ENCODE results near the gene NPHP1.

The NPHP1 gene

DNA sequence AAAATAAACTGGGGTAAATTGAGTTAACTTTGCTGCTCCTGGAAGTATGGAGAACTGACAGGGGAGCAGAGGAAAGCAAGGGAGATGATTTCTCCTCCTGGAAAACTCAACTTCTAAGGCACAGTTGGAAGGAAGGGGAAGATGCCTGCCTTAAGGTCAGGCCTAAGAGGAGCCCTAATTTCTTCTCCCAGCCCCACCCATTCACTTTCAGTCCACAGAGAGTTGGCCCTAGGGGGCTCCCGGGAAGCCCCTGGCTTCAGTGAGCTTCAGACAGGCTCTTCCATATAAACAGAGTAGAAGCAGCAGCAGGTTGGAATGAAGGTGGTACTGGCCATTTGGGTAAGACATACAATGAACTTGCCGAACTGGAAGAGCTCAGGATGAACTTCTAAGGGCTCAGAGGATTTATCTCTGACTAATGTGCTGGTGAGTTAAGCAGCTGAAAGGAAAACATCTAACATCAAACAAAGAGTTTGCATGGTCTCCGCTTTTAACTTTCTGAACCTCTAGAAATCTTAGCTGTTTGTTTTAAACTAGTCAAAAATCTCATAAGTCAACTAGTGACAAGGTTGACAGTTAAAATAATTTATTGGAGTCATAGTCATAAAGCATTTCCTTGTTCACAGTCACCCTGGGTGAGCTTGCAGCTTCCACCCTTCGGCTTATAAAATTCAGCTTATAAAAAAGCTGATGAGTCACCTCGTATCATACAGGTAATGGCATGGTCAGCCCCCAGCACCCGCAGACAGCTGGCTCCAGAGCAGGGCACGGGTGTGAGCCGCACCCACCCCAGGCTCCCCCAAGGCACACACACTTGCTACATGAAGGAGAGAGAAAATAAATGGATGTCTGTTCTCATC lies 99.0 kb downstream of the NPHP1 start:
- no peak for DNase-seq (ENCODE audit: low read depth)
- TF ChIP-seq, protein P1, sequence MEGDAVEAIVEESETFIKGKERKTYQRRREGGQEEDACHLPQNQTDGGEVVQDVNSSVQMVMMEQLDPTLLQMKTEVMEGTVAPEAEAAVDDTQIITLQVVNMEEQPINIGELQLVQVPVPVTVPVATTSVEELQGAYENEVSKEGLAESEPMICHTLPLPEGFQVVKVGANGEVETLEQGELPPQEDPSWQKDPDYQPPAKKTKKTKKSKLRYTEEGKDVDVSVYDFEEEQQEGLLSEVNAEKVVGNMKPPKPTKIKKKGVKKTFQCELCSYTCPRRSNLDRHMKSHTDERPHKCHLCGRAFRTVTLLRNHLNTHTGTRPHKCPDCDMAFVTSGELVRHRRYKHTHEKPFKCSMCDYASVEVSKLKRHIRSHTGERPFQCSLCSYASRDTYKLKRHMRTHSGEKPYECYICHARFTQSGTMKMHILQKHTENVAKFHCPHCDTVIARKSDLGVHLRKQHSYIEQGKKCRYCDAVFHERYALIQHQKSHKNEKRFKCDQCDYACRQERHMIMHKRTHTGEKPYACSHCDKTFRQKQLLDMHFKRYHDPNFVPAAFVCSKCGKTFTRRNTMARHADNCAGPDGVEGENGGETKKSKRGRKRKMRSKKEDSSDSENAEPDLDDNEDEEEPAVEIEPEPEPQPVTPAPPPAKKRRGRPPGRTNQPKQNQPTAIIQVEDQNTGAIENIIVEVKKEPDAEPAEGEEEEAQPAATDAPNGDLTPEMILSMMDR (IDR thresholded peaks at IDR 0.05; ENCODE audit: insufficient read depth, low read depth, low read length, missing control alignments) = no peak
- no peak overlapping the region for H3K4me3 ChIP-seq (ENCODE audit: low read depth, low read length)

DNA sequence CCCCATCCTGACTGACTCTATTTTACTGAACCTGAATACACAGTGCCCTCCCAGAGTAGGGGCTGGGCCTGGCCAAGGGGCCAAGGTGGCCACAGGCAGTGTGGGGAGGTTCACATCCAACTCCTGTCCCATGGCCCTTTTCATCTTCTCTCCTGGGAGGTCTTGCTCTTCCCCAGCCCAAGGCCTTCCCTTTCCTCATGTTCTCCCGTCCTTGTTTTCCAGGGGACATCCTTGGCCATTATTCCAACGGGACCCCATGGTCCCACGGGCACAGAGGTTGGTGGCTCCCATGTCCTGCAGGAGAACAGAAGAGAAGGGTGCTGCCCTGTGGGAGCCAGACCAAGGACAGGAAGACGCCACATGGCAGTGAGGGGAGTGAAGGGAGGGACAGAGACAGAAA lies 99.6 kb downstream of the NPHP1 start:
- TF ChIP-seq, protein P1 (IDR thresholded peaks at IDR 0.05; ENCODE audit: insufficient read depth, low read depth, low read length, missing control alignments) = no peak
- no peak for DNase-seq (ENCODE audit: low read depth)
- H3K4me3 ChIP-seq (ENCODE audit: low read depth, low read length) = no peak overlapping the region

DNA sequence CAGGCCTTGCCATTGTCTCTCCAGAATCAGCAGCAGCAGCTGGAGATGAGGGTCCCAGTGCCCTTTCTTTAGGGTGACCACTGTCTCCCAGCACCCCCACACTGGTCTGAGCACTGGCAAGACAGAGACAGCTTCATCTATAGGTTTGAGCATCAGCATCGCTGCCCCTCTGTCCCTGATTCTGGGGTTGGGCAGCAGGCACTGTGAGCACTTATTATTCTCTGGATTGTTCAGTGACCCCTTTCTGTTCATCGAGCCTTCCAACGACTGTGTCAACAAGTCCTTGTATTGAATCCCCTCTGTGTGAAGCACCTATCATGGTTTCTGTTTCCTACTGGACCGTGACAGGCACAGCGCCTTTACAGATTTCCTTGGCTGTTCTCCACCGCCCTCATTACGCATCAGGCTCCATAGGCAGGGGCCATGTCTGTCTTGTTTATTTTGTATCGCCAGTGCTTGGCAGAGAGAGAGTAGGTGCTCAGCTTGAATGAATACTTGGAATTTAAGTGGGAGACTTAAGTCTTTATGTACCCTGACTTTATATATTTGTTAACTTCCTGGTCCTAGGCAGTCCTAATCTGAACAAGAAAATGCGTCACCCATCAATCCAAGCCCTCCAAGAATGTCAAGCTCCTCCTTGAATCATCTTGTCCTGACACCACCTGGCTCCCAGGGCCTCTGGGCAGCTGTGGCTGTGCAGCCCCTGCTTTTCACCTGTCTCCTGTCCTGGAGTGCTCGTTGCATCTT lies 100.6 kb downstream of the NPHP1 start:
- DNase-seq (ENCODE audit: low read depth) = no peak
- H3K4me3 ChIP-seq (ENCODE audit: low read depth, low read length) = no peak overlapping the region
- TF ChIP-seq, protein P1 (IDR thresholded peaks at IDR 0.05; ENCODE audit: insufficient read depth, low read depth, low read length, missing control alignments) = no peak

DNA sequence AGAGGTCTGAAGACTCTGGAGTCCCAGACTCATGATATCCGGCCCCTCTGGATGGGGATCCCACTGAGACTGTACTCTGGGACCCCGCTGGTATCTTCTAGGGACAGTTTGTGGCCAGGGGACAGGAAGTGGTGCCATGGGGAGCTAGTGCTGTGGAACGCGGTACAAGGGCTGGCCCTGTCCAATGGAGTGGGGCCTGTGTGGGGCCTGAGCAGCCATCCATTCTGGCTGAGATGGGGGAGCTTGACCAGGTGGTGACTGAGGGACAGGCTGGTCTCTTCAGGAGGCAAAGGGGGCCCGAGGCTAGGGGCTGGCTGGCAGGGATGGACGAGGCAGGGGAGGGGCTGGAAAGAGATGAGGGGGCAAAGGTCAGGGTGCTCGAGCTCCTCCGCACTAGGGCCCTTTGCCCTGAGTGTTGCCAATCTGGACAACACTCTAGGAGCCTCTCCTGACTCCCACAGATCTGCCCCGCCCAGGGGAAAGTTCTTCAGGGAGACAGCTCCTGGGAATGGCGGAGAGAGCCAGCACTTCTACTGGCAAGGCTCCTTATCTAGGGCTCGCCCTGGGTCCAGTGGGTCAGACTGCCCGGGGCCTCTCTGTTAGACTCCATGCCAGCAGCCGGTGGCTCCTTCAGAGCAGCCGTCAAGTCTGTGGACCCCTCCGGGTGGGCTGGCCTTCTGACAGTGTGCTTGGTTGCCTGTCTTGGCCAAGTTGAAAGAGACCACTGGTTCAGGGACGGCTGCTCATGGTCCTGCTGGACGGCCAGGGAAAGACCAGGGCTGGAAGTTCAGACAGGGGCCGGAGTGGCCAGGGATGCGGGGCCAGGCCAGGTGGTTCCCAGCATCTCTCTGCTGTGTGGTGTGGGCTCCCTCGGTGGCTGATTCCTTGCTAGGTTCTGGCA lies 101.5 kb downstream of the NPHP1 start:
- TF ChIP-seq, protein P1 (IDR thresholded peaks at IDR 0.05; ENCODE audit: insufficient read depth, low read depth, low read length, missing control alignments) = no peak
- no peak overlapping the region for H3K4me3 ChIP-seq (ENCODE audit: low read depth, low read length)
- DNase-seq (ENCODE audit: low read depth) = no peak

DNA sequence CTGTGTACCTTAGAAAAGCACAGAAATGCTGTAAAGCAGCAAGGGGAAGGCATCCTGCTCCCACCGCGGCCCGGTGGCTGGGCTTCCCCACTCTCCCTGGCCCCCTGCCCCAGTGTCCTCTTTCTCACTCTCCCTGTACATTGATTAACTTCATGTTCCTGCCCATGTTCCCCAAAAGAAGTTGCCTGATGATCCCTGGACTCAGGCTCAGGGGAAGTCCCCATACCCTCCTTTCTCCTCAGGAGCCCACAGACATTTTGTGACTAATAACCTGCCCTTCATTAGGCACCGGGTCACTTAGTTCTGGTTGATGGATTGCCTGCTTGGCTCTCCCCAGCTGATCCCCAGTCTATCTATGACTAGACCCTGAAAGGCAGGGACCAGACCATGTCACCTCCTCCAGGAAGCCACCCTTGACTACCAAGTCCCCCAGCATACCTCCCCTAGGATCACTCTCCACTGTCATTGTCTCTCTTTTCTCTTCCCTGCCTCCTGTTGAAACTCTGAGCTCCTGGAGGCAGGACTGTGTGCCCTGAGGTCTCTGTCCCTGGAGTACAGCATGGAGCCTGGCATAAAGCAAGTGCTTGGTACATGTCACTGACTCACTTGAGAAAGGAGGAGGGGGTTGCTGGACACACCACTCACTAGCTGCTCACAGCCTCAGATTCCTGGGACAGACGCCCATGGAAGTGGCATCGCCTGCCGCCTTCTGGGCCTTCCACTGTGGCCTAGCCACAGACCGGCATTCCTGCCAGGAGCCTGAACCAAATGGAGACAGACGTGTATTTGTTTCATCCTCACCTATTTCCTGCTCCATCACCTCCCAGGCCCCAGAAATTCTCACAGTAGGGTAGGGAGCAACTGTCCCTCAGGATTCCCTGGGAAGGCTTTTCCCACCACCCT lies 102.7 kb downstream of the NPHP1 start:
- TF ChIP-seq, protein P1 (IDR thresholded peaks at IDR 0.05; ENCODE audit: insufficient read depth, low read depth, low read length, missing control alignments) = no peak
- H3K4me3 ChIP-seq (ENCODE audit: low read depth, low read length) = no peak overlapping the region
- no peak for DNase-seq (ENCODE audit: low read depth)

Measured in GM12865 (cell line).